ENCODE measurements around the gene FOXO6. TPM values are rescaled to one million over a fixed set of nuclear protein-coding genes. Genes with fewer than 3 reads are reported as not detected.
A peak's percentile ranks its signal among the peaks of the same experiment; 100 is the strongest.

Gene FOXO6
- total and polyA plus RNA-seq, 9 of the 15 experiments (the other 6 are each of a cell fraction or from before 2014, with no cell fraction given), result 0.04 to 0.31 (median 0.12) TPM; not detected in 5

DNA sequence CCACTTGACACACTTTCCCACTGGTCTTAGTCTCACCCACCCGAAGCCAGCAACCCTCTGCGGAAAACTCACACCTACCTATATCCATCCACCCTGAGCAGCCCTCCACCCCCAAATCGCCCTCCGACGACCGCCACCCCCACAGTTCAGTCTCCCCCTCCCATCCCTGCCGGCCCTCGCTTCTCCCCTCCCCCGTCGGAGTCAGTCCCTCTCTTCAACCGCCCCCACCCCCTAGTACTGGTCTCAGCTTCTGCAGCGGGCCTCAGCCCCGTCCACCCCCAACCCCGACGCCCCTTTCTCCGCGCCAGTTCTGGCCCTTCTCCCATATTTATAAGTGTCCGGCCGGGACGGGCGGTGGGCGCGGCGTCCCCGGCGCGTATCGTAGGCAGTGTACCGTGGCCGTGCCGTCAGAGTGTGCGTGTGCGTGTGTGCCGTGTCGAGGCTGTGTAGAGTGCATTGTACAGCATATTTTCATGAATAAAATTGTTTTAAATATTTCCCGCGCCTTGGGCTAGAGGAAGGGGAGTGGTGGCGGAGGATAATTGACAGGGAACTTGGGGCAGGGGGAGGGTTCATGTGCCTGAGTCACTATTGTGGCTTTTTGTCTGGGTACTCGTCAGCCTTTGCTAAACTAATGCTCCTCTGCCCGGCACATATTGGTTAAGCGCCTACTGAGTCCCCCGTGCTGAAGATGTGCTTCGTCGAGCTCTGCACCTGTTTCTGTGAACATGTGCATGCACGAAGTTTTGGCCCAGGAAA is 22.0 kb downstream of the FOXO6 start:
- ATAC-seq (no peak), FAIRE-seq (no peak), DNase-seq (ENCODE audit: extremely low read depth in 1 of 4, low spot score in 3 of 4) (no peak)
- Histone ChIP-seq H3K9me1 (ENCODE audit: control insufficient read depth, insufficient read depth, low read length) (peaks cover 3% of the 10 kb centered on the region), H3K9ac (ENCODE audit: insufficient read depth in 1 of 2, low read depth in 2 of 2, low read length in 2 of 2) (no peak overlapping the region), H3K27me3 (ENCODE audit: control insufficient read depth in 2 of 2, insufficient read depth in 2 of 2, low read length in 2 of 2) (peaks cover 13 to 39% of the 10 kb centered on the region in 2 experiments), H3K4me2 (ENCODE audit: insufficient read depth, low read length) (no peak overlapping the region), H3K27ac (ENCODE audit: extremely low read depth, low read depth, low read length) (no peak overlapping the region), H3K36me3 (ENCODE audit: control insufficient read depth, insufficient read depth, low read length) (no peaks in the 10 kb centered on the region), H3K9me3 (replicated peaks; ENCODE audit: control insufficient read depth, insufficient read depth, low read depth, low read length) (no peaks in the 10 kb centered on the region), H2AFZ (ENCODE audit: low read depth, low read length) (no peak overlapping the region), H3K4me3 (no peak overlapping the region), H3K4me1 (replicated peaks in 1 of 2; ENCODE audit: control insufficient read depth in 2 of 2, insufficient read depth in 2 of 2, low read length in 2 of 2) (peaks cover 3 to 16% of the 10 kb centered on the region in 2 experiments; a peak in 1 of 5 replicates), H3K79me2 (ENCODE audit: control insufficient read depth, insufficient read depth, low read length) (no peaks in the 10 kb centered on the region), H4K20me1 (replicated peaks; ENCODE audit: control insufficient read depth, insufficient read depth, low read length) (no peaks in the 10 kb centered on the region; the same call in none of the 2 replicates)
- TF ChIP-seq ZNF121 (CRISPR knock-in tag; conservative IDR thresholded peaks at IDR 0.05) (no peak), ZSCAN29 (IDR thresholded peaks at IDR 0.05) (no peak), KAT8 (IDR thresholded peaks at IDR 0.05; ENCODE audit: low read depth) (no peak)
- TF ChIP-seq, protein P1, sequence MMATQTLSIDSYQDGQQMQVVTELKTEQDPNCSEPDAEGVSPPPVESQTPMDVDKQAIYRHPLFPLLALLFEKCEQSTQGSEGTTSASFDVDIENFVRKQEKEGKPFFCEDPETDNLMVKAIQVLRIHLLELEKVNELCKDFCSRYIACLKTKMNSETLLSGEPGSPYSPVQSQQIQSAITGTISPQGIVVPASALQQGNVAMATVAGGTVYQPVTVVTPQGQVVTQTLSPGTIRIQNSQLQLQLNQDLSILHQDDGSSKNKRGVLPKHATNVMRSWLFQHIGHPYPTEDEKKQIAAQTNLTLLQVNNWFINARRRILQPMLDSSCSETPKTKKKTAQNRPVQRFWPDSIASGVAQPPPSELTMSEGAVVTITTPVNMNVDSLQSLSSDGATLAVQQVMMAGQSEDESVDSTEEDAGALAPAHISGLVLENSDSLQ (IDR thresholded peaks at IDR 0.05), result peak; percentile 72
- CTCF ChIA-PET (ENCODE audit: low intra/inter-chr PET ratio), result no interaction called here
- no TSS peak for BruUV-seq (replicated peaks)
- in situ Hi-C loops (cut with MboI) (no loop called here), intact Hi-C loops (cut with micrococcal nuclease) (no loop called here)
- POLR2A ChIA-PET, result interaction anchor here (0.7 to 0.8 kb wide), 2 partner anchors 13 to 88 kb away, joined by 3 to 5 read pairs; no protein-coding TSS in a partner anchor
- WGBS (ENCODE audit: insufficient coverage, low coverage, missing lambda C conversion rate), result 29% methylated on average over 31 of the region's 45 CpGs

DNA sequence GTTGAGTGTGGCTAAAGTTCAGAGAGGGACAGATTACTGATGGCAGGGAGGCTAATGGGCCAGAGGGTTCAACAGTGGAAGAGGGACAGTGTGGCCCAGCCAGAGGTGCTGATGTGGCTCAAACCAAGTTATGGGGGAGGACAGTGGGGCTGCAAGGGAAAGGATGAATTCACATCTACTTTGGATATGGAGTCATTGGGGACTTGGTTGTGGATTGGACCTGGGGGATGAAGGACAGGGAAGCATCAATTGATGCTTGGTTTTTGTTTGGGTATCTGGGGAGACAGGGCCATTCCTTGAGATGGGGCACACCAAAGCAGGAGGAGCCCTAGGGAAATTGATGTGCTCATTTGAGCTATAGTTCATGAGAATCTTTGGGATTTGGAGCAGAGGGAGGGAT is 23.3 kb downstream of the FOXO6 start:
- in situ Hi-C loops (cut with MboI), result no loop called here
- POLR2A ChIA-PET, result no interaction called here

More for the DNA sequence above, 23.3 kb downstream of the FOXO6 start:
- TF ChIP-seq, protein P2, sequence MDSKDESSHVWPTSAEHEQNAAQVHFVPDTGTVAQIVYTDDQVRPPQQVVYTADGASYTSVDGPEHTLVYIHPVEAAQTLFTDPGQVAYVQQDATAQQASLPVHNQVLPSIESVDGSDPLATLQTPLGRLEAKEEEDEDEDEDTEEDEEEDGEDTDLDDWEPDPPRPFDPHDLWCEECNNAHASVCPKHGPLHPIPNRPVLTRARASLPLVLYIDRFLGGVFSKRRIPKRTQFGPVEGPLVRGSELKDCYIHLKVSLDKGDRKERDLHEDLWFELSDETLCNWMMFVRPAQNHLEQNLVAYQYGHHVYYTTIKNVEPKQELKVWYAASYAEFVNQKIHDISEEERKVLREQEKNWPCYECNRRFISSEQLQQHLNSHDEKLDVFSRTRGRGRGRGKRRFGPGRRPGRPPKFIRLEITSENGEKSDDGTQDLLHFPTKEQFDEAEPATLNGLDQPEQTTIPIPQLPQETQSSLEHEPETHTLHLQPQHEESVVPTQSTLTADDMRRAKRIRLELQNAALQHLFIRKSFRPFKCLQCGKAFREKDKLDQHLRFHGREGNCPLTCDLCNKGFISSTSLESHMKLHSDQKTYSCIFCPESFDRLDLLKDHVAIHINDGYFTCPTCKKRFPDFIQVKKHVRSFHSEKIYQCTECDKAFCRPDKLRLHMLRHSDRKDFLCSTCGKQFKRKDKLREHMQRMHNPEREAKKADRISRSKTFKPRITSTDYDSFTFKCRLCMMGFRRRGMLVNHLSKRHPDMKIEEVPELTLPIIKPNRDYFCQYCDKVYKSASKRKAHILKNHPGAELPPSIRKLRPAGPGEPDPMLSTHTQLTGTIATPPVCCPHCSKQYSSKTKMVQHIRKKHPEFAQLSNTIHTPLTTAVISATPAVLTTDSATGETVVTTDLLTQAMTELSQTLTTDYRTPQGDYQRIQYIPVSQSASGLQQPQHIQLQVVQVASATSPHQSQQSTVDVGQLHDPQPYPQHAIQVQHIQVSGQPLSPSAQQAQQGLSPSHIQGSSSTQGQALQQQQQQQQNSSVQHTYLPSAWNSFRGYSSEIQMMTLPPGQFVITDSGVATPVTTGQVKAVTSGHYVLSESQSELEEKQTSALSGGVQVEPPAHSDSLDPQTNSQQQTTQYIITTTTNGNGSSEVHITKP (IDR thresholded peaks at IDR 0.05; ENCODE audit: partially characterized antibody), result peak; percentile 64
- no peak for TF ChIP-seq RBBP5 (IDR thresholded peaks at IDR 0.05; ENCODE audit: borderline replicate concordance, insufficient read depth, low read length, poor library complexity, severe bottlenecking)
- no peak overlapping the region for H2AFZ ChIP-seq (ENCODE audit: low read depth, low read length)
- H3K4me1 ChIP-seq (replicated peaks in 1 of 2; ENCODE audit: control insufficient read depth in 2 of 2, insufficient read depth in 2 of 2, low read length in 2 of 2), result peaks cover 3 to 16% of the 10 kb centered on the region in 2 experiments; a peak in 1 of 5 replicates
- H3K9me1 ChIP-seq (ENCODE audit: control insufficient read depth, insufficient read depth, low read length), result peaks cover 3% of the 10 kb centered on the region
- no peak for ATAC-seq
- CTCF ChIA-PET (ENCODE audit: low intra/inter-chr PET ratio), result no interaction called here
- no peak overlapping the region for H3K27ac ChIP-seq (ENCODE audit: extremely low read depth, low read depth, low read length)
- H3K79me2 ChIP-seq (ENCODE audit: control insufficient read depth, insufficient read depth, low read length), result no peaks in the 10 kb centered on the region
- H3K4me3 ChIP-seq, result no peak overlapping the region
- H3K9ac ChIP-seq (ENCODE audit: insufficient read depth in 1 of 2, low read depth in 2 of 2, low read length in 2 of 2), result no peak overlapping the region
- H3K36me3 ChIP-seq (ENCODE audit: control insufficient read depth, insufficient read depth, low read length), result no peaks in the 10 kb centered on the region
- peaks cover 13 to 38% of the 10 kb centered on the region in 2 experiments for H3K27me3 ChIP-seq (ENCODE audit: control insufficient read depth in 2 of 2, insufficient read depth in 2 of 2, low read length in 2 of 2)
- no peak for DNase-seq (ENCODE audit: extremely low read depth in 1 of 4, low spot score in 3 of 4)
- BruUV-seq (replicated peaks), result no TSS peak
- FAIRE-seq, result no peak
- no peaks in the 10 kb centered on the region for H3K9me3 ChIP-seq (replicated peaks; ENCODE audit: control insufficient read depth, insufficient read depth, low read depth, low read length)
- intact Hi-C loops (cut with micrococcal nuclease), result no loop called here
- H3K4me2 ChIP-seq (ENCODE audit: insufficient read depth, low read length), result no peak overlapping the region
- peaks cover 6% of the 10 kb centered on the region for H4K20me1 ChIP-seq (replicated peaks; ENCODE audit: control insufficient read depth, insufficient read depth, low read length)

Data from K562 (cell line).